ENCODE data around the gene SERTAD4.
"Not testable (repeated sequence)": the region's sequence is repeated elsewhere in the genome, so short reads cannot be mapped to it uniquely, and the experiment has no call there.

The SERTAD4 gene

GRCh38 chr1:210232511-210233215, at the start of gene SERTAD4:
Gene SERTAD4 (plus strand): TSS chr1:210232796. CDS start chr1:210237961, 5,165 bp downstream.
- no peak for DNase-seq

GRCh38 chr1:210185063-210185462, 47.5 kb upstream of the SERTAD4 start:
- DNase-seq = no peak

- DNase-seq = not testable (repeated sequence)
These were observed 44.6 kb upstream of the SERTAD4 start for GRCh38 chr1:210187849-210188606.

- DNase-seq = no peak
These were observed 43.2 kb upstream of the SERTAD4 start for GRCh38 chr1:210189426-210189825.

- DNase-seq = no peak
These were observed 36.9 kb upstream of the SERTAD4 start for GRCh38 chr1:210195635-210196160.

GRCh38 chr1:210196266-210196665, 36.3 kb upstream of the SERTAD4 start:
- not testable (repeated sequence) for DNase-seq

GRCh38 chr1:210198840-210199239, 33.8 kb upstream of the SERTAD4 start:
- DNase-seq = no peak

- no peak for DNase-seq
These were observed 32.4 kb upstream of the SERTAD4 start for GRCh38 chr1:210200124-210200736.

GRCh38 chr1:210201681-210202080, 30.9 kb upstream of the SERTAD4 start:
- no peak for DNase-seq

- no peak for DNase-seq
These were observed 24.8 kb upstream of the SERTAD4 start for GRCh38 chr1:210207597-210208450.

- DNase-seq = no peak
These were observed 19.3 kb upstream of the SERTAD4 start for GRCh38 chr1:210213335-210213734.

- DNase-seq = no peak
These were observed 17.8 kb upstream of the SERTAD4 start for GRCh38 chr1:210214573-210215409.

- no peak for DNase-seq
These were observed 15.1 kb upstream of the SERTAD4 start for GRCh38 chr1:210217482-210217881.

GRCh38 chr1:210218047-210218446, 14.5 kb upstream of the SERTAD4 start:
- DNase-seq = no peak

GRCh38 chr1:210222340-210223006, 10.1 kb upstream of the SERTAD4 start:
- no peak for DNase-seq

- no peak for DNase-seq
These were observed 9.2 kb upstream of the SERTAD4 start for GRCh38 chr1:210223226-210223904.

- DNase-seq = no peak
These were observed 4.4 kb upstream of the SERTAD4 start for GRCh38 chr1:210228158-210228557.

GRCh38 chr1:210230149-210230695, 2.4 kb upstream of the SERTAD4 start:
- no peak for DNase-seq

GRCh38 chr1:210231846-210232510, 618 bp upstream of the SERTAD4 start:
- DNase-seq = no peak

GRCh38 chr1:210233216-210233494, 559 bp downstream of the SERTAD4 start:
- no peak for DNase-seq

Measured in SIG-M5 (cell line).